M059J (cell line): Measurements from ENCODE around the gene IFT25. TPM values are rescaled to one million over a fixed set of nuclear protein-coding genes. Genes with fewer than 3 reads are reported as not detected.
"Not testable (repeated sequence)": the region's sequence is repeated elsewhere in the genome, so short reads cannot be mapped to it uniquely, and the experiment has no call there.

Experiments
- DNase-seq: peaks from one replicate; pipeline ENCODE4 v3.0.0-alpha.2; 2012; ENCODE audit warnings: low read depth
- total RNA-seq: library from RNA; depleted of rRNA; stranded (reverse); fragments of >200 nt; shearing (Covaris generic); gene quantifications from 2 replicates; pipeline ENCODE4 v1.2.3, GENCODE V29; 2014; rRNA removed

The IFT25 gene
- total RNA-seq, 1 experiment from 2014 or later: 95.9 TPM

- DNase-seq: peak; percentile 91
These were observed 55.9 kb downstream of the IFT25 start, which contains the start of gene YIPF1 for GRCh38 chr1:53889304-53890298. Gene YIPF1, minus strand, starts transcription at chr1:53889797. Its CDS starts 860 bp downstream, at chr1:53888937.

GRCh38 chr1:53888681-53889080 lies 56.8 kb downstream of the IFT25 start:
- DNase-seq: no peak

DNA sequence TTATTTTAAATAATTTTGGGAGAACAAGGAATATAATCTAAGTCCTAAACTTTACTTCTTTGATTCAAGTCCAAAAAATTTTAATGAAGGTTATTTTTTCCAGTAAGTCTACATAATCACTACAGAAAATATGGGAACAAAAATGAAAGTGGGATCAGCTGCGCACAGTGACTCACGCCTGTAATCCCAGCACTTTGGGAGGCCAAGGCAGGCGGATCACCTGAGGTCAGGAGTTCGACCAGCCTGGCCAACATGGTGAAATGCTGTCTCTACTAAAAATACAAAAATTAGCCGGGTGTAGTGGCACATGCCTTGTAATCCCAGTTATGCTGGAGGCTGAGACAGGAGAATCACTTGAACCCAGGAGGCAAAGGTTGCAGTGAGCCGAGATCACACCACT lies 61.9 kb downstream of the IFT25 start:
- not testable (repeated sequence) for DNase-seq

DNA sequence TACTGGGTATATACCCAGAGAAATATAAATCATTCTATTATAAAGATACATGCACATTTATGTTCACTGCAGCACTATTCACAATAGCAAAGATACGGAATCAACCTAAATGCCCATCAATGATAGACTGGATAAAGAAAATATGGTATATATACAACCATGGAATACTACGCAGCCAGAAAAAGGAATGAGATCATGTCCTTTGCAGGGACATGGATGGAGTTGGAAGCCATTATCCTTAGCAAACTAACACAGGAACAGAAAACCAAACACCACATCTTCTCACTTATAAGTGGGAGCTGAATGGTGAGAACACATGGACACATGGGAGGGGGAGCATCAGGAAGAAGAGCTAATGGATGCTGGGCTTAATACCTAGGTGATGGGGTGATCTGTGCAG lies 63.6 kb downstream of the IFT25 start:
- not testable (repeated sequence) for DNase-seq

- DNase-seq: peak; percentile 55
These were observed 66.9 kb downstream of the IFT25 start for GRCh38 chr1:53878492-53879105.

DNA sequence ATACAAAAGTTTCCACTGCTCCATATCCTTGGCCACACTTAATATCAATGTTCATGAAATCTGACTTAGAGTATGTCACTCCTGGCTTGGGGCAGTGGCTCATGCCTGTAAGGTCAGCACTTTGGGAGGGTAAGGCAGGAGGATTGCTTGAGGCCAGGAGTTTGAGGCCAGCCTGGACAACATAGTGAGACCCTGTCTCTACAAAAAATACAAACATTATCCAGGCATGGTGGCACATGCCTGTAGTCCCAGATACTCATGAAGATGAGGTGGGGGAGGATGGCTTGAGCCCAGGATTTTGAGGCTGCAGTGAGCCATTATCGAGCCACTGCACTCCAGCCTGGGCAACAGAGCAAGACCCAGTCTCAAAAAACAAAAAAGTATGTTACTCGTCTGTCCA lies 70.3 kb downstream of the IFT25 start:
- not testable (repeated sequence) for DNase-seq

- DNase-seq: no peak
These were observed 73.6 kb downstream of the IFT25 start for GRCh38 chr1:53871773-53872484.

Other genes starting within 250 kb of the IFT25 start
- gene GLIS1, start 206.5 kb downstream of the IFT25 start, total RNA-seq: 2.3 and 3.0 TPM in 2 replicates
- gene NDC1, start 107.4 kb downstream of the IFT25 start, total RNA-seq: 34.0 and 48.1 TPM in 2 replicates
- gene YIPF1, start 55.9 kb downstream of the IFT25 start, total RNA-seq: 32.5 and 38.1 TPM in 2 replicates
- not detected in 2 replicates for gene DIO1, start 51.5 kb downstream of the IFT25 start, total RNA-seq
- 53.0 and 59.3 TPM in 2 replicates for gene LRRC42, start 651 bp upstream of the IFT25 start, total RNA-seq
- gene LDLRAD1, start 72.5 kb upstream of the IFT25 start, total RNA-seq: not detected in 2 replicates
- 540 and 619 TPM in 2 replicates for gene TMEM59, start 107.5 kb upstream of the IFT25 start, total RNA-seq
- gene TCEANC2, start 107.9 kb upstream of the IFT25 start, total RNA-seq: 2.0 and 3.1 TPM in 2 replicates
- gene CDCP2, start 207.3 kb upstream of the IFT25 start, total RNA-seq: not detected in 2 replicates